HG03060 (cell line): ENCODE measurements around the gene UBE2K.
"Not testable (repeated sequence)": the region's sequence is repeated elsewhere in the genome, so short reads cannot be mapped to it uniquely, and the experiment has no call there.

Experiments
- ATAC-seq: cut with Tn5 transposase; IDR thresholded peaks from one replicate; pipeline ENCODE4 v1.9.1; 2021; ENCODE audit warnings: low read depth, moderate number of reproducible peaks; ENCODE audit not compliant: unreplicated experiment

Gene UBE2K

GRCh38 chr4:39781988-39782387, 84.1 kb downstream of the UBE2K start:
- not testable (repeated sequence) for ATAC-seq

- ATAC-seq: no peak
These were observed 87.1 kb downstream of the UBE2K start for GRCh38 chr4:39785083-39785482.

DNA sequence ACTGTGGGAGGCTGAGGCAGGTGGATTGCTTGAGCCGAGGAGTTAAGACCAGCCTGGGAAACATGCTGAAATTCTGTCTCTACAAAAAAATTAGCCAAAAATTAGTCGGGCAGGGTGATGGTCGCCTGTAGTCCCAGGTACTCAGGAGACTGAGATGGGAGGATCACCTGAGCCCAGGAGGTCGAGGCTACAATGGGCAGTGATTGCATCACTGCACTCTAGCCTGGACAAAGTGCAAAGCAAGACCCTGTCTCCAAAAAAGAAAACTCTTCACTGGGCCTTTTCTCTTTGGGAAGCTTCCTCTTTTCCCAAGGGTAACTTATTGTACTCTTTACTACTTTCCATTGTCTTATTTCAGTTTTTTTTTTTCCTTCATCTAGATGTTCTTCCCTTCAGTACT, 88.9 kb downstream of the UBE2K start:
- ATAC-seq: no peak

DNA sequence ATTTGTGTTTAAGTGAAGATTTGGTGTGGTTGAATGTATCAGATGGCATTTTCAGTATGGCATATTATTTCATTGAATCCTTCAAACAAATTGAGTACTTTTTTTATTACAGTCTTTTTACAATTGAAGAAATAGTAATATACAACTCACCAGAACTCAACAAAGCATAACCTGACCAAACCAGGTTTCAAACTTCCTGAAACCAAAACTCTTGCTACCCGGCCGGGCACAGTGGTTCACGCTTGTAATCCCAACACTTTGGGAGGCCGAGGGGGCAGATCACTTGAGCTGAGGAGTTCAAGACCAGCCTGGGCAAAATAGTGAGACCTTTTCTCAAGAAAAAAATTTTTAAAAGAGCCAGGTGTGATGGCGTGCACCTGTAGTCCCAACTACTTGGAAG, 94.2 kb downstream of the UBE2K start:
- no peak for ATAC-seq

DNA sequence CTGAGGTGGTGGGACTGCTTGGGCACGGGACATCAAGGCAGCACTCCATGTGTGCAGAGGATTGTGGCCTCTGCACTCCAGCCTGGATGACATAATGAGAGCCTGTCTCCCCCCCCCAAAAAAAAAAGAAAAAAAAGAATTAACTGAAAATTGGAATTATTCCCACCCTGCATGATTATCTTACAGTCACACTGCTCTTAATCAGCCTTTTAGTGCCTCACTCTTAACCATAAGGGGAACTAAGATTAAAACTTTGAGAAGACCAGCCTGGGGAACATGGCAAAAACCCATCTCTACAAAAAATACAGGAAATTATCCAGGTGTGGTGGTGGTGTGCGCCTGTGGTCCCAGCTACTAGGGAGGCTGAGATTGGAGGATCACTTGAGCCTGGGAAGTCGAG, 94.6 kb downstream of the UBE2K start:
- ATAC-seq: no peak

DNA sequence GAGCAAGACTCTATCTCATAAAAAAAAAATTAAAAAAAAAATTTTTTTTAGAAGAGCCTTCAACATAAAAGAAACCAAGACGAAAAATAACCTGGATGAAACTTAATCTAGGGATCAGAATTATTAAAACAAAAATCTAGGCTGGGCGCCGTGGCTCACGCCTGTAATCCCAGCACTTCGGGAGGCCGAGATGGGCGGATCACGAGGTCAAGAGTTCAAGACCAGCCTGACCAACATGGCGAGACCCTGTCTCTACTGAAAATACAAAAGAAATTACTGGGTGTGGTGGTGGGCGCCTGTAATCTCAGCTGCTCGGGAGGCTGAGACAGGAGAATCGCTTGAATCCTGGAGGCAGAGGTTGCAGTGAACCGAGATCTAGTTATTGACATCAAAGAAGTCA, 95.0 kb downstream of the UBE2K start:
- ATAC-seq: not testable (repeated sequence)

DNA sequence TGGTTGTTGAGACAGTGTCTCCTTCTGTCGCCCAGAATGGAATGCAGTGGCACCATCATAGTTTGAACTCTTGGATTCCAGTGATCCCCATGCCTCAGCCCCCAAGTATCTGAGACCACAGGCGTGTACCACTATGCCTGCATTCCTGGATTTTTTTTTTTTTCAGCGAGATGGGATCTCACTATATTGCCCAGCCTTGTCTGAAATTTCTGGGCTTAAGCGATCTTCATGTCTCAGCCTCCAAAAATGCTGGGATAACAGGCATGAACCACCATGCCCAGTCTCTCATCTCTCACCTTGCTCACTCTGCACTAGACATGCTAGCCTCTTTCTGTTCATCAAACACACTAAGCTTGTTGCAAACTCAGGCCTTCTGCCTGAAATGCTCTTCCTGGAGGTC, 104.1 kb downstream of the UBE2K start:
- ATAC-seq: no peak

GRCh38 chr4:39808231-39808749, 110.4 kb downstream of the UBE2K start:
- no peak for ATAC-seq

DNA sequence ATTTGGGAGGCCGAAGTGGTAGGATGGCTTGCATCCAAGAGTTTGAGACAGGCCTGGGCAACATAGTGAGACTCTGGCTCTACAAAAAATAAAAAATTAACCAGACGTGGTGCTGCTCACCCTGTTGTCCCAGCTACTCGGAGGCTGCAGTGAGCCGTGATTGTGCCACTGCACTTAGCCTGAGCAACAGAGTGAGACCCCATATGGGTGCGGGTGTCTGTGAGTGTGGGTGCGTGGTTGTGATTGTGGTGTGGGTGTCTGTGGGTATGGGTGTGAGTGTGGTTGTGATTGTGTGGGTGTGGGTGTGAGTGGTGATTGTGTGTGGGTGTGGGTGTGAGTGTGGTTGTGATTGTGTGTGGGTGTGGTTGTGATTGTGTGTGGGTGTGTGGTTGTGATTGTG, 114.6 kb downstream of the UBE2K start:
- no peak for ATAC-seq

- ATAC-seq: not testable (repeated sequence)
These were observed 115.1 kb downstream of the UBE2K start for GRCh38 chr4:39813033-39813432.

DNA sequence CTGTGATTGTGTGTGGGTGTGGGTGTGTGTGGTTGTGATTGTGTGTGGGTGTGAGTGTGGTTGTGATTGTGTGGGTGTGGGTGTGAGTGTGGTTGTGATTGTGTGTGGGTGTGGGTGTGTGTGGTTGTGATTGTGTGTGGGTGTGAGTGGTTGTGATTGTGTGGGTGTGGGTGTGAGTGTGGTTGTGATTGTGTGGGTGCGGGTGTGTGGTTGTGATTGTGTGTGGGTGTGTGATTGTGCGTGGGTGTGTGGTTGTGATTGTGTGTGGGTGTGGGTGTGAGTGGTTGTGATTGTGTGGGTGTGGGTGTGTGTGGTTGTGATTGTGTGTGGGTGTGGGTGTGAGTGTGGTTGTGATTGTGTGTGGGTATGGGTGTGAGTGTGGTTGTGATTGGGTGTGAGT, 115.8 kb downstream of the UBE2K start:
- ATAC-seq: not testable (repeated sequence)

DNA sequence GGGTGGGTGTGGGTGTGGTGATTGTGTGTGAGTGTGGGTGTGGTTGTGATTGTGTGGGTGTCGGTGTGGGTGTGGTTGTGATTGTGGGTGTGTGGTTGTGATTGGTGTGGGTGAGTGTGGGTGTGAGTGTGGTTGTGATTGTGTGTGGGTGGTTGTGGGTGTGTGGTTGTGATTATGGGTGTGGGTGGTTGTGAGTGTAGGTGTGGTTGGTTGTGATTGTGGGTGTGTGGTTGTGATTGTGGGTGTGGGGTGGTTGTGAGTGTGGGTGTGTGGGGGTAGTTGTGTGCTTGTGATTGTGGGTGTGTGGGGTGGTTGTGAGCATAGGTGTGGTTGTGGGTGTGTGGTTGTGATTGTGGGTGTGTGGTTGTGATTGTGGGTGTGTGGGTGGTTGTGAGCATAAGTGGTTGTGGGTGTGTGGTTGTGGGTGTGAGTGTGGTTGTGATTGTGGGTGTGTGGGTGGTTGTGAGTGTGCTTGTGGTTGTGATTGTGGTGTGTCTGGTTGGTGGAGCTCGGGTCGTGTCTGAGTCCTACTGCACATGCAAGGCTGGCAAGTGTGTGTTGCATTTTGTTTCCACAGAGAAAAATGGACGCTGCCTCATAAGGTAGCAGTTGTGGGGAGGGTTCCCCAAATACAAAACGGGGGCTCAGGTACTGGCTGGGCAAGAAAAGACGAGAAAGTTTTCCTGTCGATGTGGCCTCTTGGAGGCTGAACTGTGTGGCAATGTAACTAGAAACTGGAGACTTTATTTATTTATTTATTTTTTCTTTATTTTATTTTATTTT, 116.7 kb downstream of the UBE2K start:
- no peak for ATAC-seq

DNA sequence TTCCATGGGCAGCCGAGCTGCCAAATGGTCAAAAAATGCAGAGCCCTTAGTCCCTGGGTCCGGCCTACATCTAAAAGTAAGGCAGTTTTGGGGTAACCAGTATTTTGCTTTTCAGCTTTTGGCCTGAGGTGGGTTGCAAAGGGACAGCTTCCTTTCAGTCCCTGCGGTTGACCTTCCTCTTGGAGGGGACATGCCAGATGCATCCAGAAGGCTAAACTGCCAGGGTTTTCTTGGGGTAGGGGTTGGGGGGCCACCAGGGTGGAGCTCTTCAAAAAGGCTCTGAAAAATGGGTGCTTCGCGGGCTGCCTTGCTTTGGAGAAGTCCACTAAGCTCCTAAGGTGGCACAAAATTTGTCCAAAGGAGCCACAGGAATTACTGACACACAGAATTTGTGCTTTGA, 120.7 kb downstream of the UBE2K start:
- ATAC-seq: no peak

DNA sequence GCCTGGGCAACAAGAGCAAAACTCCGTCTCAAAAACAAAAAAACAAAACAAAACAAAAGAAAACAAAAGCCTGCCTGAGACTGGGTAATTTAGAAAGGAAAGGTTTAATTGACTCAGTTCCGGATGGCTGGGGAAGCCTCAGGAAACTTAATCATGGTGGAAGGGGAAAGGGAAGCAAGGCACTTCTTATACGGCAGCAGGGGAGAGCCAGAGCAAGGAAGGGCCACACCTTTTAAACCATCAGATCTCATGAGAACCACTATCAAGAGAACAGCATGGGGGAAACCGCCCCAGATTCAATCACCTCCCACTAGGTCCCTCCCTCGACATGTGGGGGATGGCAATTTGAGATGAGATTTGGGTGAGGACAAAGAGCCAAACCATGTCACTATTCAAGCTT, 122.2 kb downstream of the UBE2K start:
- no peak for ATAC-seq

DNA sequence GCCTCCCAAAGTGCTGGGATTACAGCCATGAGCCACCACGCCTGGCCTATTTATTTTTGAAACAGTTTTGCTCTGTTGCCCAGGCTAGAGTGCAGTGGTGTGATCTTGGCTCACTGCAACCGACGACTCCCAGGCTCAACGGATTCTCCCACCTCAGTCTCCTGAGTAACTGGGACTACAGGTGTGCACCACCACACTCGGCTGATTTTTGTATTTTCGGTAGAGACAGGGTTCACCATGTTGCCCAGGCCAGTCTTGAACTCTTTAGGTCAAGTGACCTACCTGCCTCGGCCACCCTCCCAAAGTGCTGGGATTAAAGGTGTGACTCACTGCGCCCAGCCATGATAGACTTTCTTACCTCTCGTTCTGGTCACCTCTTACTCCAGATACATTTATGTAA, 124.0 kb downstream of the UBE2K start:
- no peak for ATAC-seq

- ATAC-seq: no peak
These were observed 124.7 kb downstream of the UBE2K start for GRCh38 chr4:39822662-39823061.

GRCh38 chr4:39823191-39823590, 125.3 kb downstream of the UBE2K start:
- ATAC-seq: no peak

GRCh38 chr4:39825090-39825489, 127.2 kb downstream of the UBE2K start:
- no peak for ATAC-seq

- ATAC-seq: no peak
These were observed 127.8 kb downstream of the UBE2K start for GRCh38 chr4:39825741-39826231.
